Esophagus squamous epithelium (tissue), 4 donors: ENCODE measurements around the gene CLK4.

ENCODE experiments used
- CTCF ChIP-seq, 6 experiments: fragments of 450-650 bp in 4 of 6; fragments of 200-600 bp in 2 of 6; sonication (generic) in 2 of 6; IDR thresholded peaks; one replicate each; pipeline ENCODE4 v1.5.1; 2016 to 2019; ENCODE audit warnings: antibody characterized with exemption in 6 of 6, mild to moderate bottlenecking in 4 of 6, moderate library complexity in 4 of 6
- POLR2A ChIP-seq, 4 donors: fragments of 450-650 bp; IDR thresholded peaks; one replicate each; pipeline ENCODE4 v1.6.1; 2017; ENCODE audit warnings: antibody characterized with exemption in 4 of 4, mild to moderate bottlenecking in 4 of 4, moderate library complexity in 3 of 4

GRCh38 chr5:178590141-178590923, 36.5 kb downstream of the CLK4 start, which contains the start of gene COL23A1:
- peak; percentile 34 to 70 (median 52) for TF ChIP-seq CTCF (IDR thresholded peaks at IDR 0.05)
- TF ChIP-seq POLR2A (IDR thresholded peaks at IDR 0.05), result no peak
